Stimulated activated CD4-positive, alpha-beta T cell treated with anti-CD3 and anti-CD28 coated beads, Interleukin-2, amount 100 ng/mL, for 4 hours (primary cell): ENCODE data around the gene PRXL2B.
"Not testable (repeated sequence)": the region's sequence is repeated elsewhere in the genome, so short reads cannot be mapped to it uniquely, and the experiment has no call there.

Source experiments
- DNase-seq: peaks from one replicate; pipeline ENCODE4 v3.0.0-alpha.2; 2020; ENCODE audit warnings: low read depth

PRXL2B gene

GRCh38 chr1:2614145-2614544 is 27.6 kb downstream of the PRXL2B start:
- DNase-seq, result no peak

GRCh38 chr1:2617971-2618470 is 31.4 kb downstream of the PRXL2B start:
- no peak for DNase-seq

DNA sequence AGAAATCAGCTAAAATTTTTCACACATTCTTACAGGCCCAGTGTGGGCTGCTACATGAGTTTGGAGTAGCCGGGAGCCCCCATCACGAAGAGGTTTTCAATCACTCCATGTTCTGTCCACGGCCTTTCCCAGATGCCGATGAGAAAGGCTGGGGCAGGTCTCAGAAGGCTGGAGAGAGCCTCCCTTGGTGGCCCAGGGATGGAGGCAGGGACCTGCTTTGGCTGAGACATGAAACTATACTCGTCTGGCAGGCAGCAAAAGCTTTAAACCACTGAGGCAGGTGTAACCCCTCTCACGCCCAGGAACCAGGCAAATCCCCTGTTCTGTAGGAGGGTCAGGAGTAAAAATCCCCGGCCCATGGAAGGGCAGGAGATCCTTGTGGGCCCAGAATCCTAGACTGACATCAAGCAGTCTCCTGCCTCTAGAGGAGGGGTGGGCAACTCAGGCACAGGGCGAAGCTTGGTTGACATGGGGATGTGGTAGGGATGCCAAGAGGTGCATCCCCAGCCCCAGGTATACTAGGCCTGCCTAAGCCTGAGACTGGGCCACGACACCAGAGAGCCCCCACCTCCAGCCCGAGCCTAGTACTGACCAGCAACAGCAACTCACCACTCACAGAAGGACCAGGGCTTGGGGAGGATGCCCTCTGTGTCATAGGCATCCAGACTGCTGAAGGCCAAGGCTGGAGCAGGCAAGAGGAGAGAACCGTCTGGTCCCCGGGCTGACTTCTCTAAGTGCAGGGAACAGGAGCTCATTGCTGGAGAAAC is 37.2 kb downstream of the PRXL2B start:
- DNase-seq, result no peak

DNA sequence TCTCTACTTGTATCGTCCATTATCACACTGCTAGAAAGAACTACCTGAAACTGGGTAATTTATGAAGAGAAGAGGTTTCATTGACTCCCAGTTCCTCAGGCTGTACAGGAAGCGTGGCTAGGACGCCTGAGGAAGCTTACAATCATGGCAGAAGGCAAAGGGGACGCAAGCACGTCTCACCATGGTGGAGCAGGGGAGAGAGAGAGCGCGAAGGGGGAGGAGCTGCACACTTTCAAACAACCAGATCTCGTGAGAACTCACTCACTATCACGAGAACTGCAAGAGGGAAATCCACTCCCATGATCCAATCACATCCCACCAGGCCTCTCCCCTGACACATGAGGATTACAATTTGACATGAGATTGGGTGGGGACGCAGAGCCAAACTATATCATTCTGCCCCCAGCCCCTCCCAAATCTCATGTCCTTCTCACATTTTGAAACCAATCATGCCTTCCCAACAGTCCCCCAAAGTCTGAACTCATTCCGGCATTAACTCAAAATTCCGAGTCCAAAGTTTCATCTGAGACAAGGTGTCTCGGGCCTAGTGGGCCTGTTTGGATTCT is 38.2 kb downstream of the PRXL2B start:
- DNase-seq, result no peak

- no peak for DNase-seq
Measured at GRCh38 chr1:2625311-2625710, 38.7 kb downstream of the PRXL2B start.

DNA sequence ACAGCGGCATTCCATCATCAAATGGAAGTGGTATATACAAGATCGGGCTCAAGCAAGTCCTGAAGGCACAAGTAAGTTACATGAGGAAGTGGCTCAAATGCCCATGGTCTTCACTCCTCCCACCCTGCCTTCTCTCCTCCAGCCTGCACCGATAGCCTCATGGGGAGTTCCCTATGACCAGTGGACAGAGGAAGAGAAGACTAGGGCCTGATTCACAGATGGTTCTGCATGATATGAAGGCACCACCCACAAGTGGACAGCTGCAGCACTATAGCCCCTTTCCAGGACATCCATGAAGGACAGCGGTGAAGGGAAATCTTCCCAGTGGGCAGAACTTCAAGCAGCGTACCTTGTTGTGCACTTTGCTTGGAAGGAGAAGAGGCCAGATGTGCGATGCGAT is 39.2 kb downstream of the PRXL2B start:
- not testable (repeated sequence) for DNase-seq

- DNase-seq, result no peak
Measured at GRCh38 chr1:2627746-2628145, 41.2 kb downstream of the PRXL2B start.

DNA sequence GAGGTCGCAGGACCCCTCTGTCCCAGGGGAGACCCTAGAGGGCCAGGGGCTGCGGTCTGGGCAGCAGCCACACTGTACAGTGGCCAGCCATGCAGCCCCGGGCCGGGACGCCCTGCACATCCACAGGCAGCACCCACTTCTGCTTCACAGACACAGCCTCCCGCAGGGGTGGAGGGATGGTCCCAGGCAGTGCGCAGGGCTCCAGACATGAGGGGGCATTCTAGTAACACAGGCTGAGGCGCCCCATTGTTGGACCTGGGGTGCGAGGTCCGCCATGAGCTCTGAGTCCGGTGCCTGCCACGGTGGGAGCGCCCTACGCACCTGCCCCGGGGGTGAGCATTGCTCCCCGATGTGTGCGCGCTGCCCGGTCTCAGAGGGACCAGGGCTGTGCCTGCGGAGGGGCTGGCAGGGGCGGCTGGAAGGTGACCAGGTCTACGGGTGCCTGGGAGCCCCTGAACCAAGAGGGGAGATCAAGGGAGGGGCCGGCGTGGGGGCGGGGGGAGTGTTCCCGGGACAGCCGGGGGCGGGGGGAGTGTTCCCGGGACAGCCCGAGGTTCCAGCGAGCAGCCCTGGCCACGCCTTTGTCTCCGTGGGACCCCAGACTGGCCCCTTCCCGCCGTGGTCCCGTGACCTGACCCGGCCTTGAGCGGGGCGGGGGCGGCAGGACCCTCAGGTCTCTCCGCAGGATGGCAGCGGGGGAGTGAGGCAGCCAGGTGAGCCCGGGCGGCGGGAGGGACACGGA is 41.8 kb downstream of the PRXL2B start:
- DNase-seq, result no peak

DNA sequence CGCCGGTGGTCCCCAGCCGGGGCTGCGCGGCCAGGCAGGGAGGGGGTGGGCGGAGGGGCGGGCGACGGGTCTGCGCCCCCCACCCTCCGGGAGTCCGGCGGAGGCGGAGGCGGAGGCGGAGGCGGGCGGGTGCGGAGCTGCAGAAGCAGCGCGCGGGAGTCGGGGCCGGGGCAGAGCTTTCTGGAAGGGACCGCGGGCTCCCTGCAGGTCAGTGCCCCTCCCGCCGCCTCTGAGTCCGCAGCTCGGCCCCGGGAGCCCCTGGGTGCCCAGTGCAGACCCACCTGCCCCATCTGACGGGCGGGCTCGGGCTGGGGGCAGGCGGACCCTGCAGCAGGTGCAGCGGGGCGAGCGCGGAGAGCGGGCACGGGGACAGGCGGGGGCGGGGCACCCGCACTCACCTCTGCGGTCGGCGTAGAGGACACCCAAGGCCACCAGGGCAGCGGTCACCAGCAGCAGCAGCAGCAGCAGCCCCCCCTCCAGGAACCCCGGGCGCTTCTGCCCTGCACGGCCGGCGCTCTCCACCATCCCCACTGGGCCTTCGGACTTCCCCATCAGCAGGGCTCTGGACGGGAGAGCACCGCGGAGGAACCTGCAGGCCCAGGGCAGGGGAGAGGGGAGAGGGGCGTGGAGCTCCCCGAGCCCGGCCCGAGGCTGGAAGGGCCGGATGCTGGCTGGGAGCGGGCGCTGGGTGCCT is 42.5 kb downstream of the PRXL2B start:
- no peak for DNase-seq

- no peak for DNase-seq
Measured at GRCh38 chr1:2629627-2630497, 43.3 kb downstream of the PRXL2B start.

DNA sequence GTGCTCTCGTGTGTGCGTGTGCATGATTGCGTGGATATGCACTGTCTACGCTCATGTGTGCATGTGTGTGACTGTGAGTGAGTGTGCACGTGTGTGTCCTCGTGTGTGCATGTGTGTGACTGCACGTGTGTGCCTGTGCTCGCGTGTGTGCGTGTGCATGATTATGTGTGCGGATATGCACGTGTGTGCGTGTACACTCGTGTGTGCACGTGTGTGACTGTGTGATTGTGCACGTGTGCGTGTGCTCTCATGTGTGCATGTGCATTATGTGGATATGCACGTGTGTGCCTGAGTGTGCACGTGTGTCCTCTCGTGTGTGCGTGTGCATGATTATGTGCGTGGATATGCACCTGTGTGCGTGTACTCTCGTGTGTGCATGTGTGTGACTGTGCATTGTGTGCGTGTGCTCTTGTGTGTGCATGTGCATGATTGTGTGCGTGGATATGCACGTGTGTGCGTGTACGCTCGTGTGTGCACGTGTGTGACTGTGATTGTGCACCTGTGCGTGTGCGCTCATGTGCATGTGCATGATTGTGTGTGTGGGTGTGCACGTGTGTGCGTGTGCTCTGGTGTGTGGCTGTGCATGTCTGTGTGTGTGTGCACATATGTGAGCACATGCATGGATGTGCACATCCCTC is 44.0 kb downstream of the PRXL2B start:
- no peak for DNase-seq

GRCh38 chr1:2631136-2632050 is 44.8 kb downstream of the PRXL2B start:
- no peak for DNase-seq

DNA sequence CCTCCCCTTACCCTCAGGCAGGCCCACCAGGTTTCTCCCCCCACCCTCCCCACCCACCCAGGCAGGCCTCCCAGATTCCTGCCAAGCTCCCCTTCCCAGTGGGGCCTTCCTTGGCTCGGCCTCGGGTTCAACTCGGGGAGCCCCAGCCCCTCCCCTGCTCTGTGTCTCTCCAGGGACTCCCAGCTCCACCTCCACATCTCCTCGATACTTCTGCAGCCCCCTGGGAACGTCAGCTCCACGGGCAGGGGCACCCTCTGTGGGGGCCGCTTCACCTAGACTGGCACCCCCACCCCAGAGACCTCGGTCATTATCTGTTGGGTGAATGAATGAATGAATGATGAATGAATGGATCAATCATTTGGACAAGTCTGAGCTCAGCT is 45.5 kb downstream of the PRXL2B start:
- DNase-seq, result no peak

DNA sequence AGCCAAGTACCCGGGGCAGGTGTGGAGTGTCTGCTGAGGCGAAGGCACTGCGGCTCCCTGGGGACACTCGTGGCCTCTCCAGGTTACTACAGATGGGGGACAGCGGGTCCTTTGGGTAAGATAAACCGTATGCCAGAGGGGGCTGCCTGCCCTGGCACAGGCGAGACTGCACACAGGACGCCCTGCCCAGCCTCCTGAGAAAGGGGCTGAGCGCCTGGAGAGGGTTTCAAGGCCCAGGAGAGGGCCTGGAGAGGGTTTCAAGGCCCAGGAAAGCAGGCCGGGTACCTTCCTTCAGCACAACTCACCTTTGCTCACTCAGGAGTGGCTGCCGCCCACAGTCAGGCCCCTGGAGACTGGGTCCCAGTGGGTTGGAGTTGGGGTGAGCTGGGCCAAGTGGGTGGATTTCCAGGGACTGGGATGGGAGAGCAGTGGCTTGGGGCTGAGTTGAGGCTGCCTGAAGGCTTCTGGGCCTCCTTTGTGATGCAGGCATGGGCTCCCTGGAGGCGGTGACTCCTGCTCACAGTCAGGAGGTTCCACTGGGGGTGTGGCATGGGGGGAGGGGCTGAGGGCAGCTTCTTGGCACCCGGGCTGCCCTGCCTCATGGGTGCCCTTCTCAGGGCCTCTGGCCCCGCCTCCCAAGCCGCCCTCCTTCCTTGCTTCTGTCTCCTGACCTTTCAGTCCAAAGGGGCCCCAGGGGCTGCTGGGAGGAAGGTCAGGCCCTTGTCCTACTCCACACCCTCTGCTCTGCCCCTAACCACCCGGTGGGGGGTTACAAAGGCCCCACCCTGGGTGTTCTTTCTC is 46.2 kb downstream of the PRXL2B start, which contains the start of gene MMEL1:
Gene MMEL1, minus strand, starts transcription at position 456 of the 801 bp plus-strand sequence. CDS start 3,532 bp downstream, outside the sequence.
- no peak for DNase-seq

GRCh38 chr1:2633366-2633935 is 46.9 kb downstream of the PRXL2B start:
- DNase-seq, result no peak

- DNase-seq, result no peak
Measured at GRCh38 chr1:2633936-2634491, 47.4 kb downstream of the PRXL2B start.

DNA sequence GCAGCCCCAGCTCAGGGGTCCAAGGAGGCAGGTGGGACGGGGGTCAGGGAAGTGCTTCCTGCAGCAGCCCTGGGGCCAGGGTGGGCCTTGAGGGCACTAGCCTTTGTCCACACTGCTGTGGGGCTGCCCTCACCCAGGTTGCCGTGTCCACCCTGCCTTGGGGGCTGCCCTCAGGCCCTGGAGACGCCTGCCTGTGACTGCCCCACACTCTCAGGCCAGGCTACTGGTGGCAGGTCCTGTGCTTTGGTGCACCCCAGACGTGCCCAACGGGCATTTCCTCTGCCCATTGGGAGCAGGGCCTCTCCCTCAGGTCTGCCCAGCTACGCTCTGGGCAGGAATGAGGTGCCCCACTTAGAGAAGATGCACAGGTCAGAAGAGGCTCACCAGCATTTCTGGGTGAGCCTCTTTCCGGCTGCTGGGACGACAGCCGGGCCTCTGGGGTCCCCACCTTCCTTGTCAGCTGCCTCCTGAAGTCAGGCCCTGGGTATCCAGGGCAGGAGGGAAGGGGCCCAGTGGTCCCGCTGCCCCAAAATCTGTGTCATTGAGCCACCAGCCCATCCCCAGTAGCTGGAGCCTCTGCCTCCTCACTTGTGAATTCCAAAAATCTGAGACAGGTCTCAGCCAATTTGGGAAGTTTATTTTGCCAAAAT is 48.9 kb downstream of the PRXL2B start:
- DNase-seq, result no peak

DNA sequence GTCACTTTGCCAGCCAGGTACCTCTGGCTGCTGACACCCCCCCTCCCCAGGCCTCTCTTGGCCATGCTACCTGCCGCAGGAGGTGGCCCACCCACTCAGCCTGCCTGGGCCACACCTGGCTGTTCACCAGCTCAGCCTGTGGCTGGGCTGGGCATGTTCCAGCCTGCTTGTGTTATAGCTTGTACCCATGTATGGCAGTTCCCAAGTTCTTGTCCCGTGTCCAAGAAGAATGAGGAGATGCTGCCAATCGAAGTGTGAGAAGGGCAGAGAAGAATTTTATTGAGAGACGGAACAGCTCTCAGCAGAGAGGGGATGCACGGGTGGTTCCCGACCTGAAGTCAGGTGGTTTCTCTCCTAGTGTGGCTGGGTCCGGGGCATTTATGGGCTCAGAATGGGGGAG is 50.2 kb downstream of the PRXL2B start:
- DNase-seq, result no peak
